Prostate gland (tissue), 2 donors: ENCODE data around the gene GMNN. TPM values are rescaled to one million over a fixed set of nuclear protein-coding genes. Genes with fewer than 3 reads are reported as not detected.

Experiments
- DNase-seq: peaks from one replicate; pipeline ENCODE4 v3.0.0-alpha.2; 2019; ENCODE audit warnings: low spot score
- H3K27ac ChIP-seq, 2 donors: fragments of 200-600 bp; sonication (generic); 2 replicates each; pipeline ENCODE4 v1.5.1; 2017 to 2019
- H3K27me3 ChIP-seq: fragments of 200-600 bp; sonication (generic); replicated peaks from 2 replicates; pipeline ENCODE4 v1.5.1; 2019; ENCODE audit not compliant: insufficient read depth
- H3K36me3 ChIP-seq, 2 donors: fragments of 200-600 bp; sonication (generic); 1 replicate in 1 of 2; 2 replicates in 1 of 2; pipeline versions ENCODE4 v1.5.1 to v1.8.1; 2017 to 2019
- H3K4me1 ChIP-seq: fragments of 200-600 bp; sonication (generic); replicated peaks from 2 replicates; pipeline ENCODE4 v1.5.1; 2019
- H3K4me3 ChIP-seq, 2 donors: fragments of 200-600 bp; sonication (generic); 2 replicates each; pipeline ENCODE4 v1.5.1; 2017 to 2019
- H3K9me3 ChIP-seq: fragments of 200-600 bp; sonication (generic); 2 replicates; pipeline ENCODE4 v1.5.1; 2017
- POLR2A ChIP-seq: fragments of 450-650 bp; IDR thresholded peaks from one replicate; pipeline ENCODE4 v1.6.1; 2016; ENCODE audit warnings: antibody characterized with exemption, mild to moderate bottlenecking
- POLR2AphosphoS5 ChIP-seq: sonication (generic); formaldehyde crosslinking; IDR thresholded peaks from one replicate; pipeline ENCODE4 v1.6.1; 2017; ENCODE audit warnings: antibody characterized with exemption
- WGBS: methylation state at CpG from one replicate; pipeline ENCODE4 v1.1.5; 2018; 5-methylcytosine and 5-hydroxymethylcytosine counted together
- intact Hi-C: fragments of 100-400 bp; cut with DNase I; formaldehyde crosslinking; loops from one replicate; pipeline ENCODE4 v1.14.2; 2022
- total RNA-seq, 2 donors: library from RNA; depleted of rRNA; stranded (reverse); fragments of >200 nt; gene quantifications; one replicate each; pipeline ENCODE4 v1.1.0, GENCODE V29; 2016
- TF ChIP-seq, protein P1 (sequence below), 4 experiments: fragments of 200-600 bp in 2 of 4; fragments of 450-650 bp in 2 of 4; sonication (generic) in 2 of 4; IDR thresholded peaks; 1 replicate in 3 of 4; 2 replicates in 1 of 4; pipeline ENCODE4 v1.5.1; 2016 to 2019; ENCODE audit warnings: antibody characterized with exemption in 4 of 4, mild to moderate bottlenecking in 2 of 4, moderate library complexity in 2 of 4

GMNN gene
- total RNA-seq, 2 donors from 2014 or later, result 9.0 to 129 TPM

DNA sequence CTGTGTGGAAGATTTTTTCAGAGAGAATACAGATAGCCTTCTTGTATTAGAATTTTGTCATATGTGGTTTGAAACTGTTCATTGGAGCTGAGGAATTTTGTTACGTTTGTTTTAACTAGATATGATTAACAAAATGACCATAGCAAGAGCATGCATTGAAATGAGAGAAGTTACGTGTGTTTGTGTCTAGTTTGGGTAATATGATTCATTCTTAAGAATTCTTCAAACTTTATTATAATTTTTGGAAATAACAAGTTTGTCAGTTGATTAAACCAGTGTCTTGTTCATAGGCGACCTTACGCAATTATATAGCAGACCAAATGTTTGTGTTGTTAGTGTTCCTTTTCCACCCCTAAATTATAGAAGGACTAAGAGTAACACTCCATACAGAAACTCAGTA, 5.5 kb downstream of the GMNN start:
- no peaks in the 10 kb centered on the region for H3K9me3 ChIP-seq
- peak overlapping the region; percentile 45 for H3K27ac ChIP-seq
- no peaks in the 10 kb centered on the region for H3K36me3 ChIP-seq
- H3K4me3 ChIP-seq, result no peak overlapping the region
- no peaks in the 10 kb centered on the region for H3K27me3 ChIP-seq
- no peaks in the 10 kb centered on the region for H3K4me1 ChIP-seq
- TF ChIP-seq POLR2A (no peak), POLR2AphosphoS5 (no peak)
- TF ChIP-seq, protein P1, sequence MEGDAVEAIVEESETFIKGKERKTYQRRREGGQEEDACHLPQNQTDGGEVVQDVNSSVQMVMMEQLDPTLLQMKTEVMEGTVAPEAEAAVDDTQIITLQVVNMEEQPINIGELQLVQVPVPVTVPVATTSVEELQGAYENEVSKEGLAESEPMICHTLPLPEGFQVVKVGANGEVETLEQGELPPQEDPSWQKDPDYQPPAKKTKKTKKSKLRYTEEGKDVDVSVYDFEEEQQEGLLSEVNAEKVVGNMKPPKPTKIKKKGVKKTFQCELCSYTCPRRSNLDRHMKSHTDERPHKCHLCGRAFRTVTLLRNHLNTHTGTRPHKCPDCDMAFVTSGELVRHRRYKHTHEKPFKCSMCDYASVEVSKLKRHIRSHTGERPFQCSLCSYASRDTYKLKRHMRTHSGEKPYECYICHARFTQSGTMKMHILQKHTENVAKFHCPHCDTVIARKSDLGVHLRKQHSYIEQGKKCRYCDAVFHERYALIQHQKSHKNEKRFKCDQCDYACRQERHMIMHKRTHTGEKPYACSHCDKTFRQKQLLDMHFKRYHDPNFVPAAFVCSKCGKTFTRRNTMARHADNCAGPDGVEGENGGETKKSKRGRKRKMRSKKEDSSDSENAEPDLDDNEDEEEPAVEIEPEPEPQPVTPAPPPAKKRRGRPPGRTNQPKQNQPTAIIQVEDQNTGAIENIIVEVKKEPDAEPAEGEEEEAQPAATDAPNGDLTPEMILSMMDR (IDR thresholded peaks at IDR 0.05), result no peak
- no peak for DNase-seq
- intact Hi-C loops, result no loop called here
- WGBS, result 75% methylated on average over 4 of the region's 4 CpGs

DNA sequence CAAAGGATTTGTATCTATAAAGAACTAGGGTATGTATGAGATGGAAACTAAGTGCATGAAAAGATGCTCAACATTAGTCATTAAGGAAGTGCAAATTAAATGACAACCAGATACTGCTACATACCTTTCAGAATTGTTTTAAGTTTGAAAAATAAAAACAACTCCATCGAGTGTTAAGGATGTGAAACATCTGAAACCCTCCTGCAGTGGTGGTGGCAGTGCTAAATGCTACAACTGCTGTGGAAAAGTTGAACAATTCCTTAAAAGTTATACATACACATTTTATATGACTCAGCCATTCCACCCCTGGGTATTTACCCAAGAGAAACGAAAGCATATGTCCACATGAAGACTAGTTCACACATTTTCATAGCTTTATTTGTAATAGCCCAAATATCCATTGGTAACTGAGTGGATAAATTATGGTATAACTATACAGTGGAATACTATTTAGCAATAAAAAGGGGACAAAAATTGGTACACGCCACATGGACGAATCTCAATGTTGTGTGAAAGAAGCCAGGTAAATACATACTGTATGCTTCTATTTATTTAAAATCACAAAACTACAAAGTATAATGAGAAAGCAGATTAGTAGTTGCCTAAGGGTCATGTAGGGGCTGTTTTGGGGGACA, 13.4 kb downstream of the GMNN start:
- TF ChIP-seq, protein P1 (IDR thresholded peaks at IDR 0.05), result no peak
- TF ChIP-seq POLR2AphosphoS5 (no peak), POLR2A (no peak)
- 92% methylated on average over 4 of the region's 4 CpGs for WGBS
- no peak overlapping the region for H3K27ac ChIP-seq
- intact Hi-C loops, result no loop called here
- no peak overlapping the region for H3K4me3 ChIP-seq
- H3K36me3 ChIP-seq, result no peaks in the 10 kb centered on the region
- H3K4me1 ChIP-seq, result no peaks in the 10 kb centered on the region
- H3K27me3 ChIP-seq, result no peaks in the 10 kb centered on the region
- no peak for DNase-seq
- no peaks in the 10 kb centered on the region for H3K9me3 ChIP-seq

DNA sequence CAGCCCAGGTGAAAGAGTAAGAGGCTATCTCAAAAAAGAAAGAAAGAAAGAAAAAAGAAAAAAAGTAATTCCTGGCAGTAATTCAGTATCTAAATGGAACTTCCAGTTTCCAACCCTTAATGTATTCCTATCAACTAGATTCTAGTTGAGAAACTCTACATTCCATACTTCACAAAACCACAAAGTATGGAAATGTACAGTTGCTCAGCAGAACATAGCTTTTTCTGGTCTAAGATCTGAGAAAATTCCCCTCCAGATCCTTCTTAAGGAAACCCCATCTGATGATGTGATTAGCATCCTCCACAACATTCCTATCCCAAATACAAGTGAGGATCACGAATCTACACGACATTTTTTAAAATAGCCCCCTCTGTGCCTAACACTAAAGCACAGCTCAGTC, 20.4 kb downstream of the GMNN start:
- no peaks in the 10 kb centered on the region for H3K9me3 ChIP-seq
- WGBS, result 66% methylated on average over 2 of the region's 2 CpGs
- TF ChIP-seq POLR2A (no peak), POLR2AphosphoS5 (no peak)
- TF ChIP-seq, protein P1 (IDR thresholded peaks at IDR 0.05), result no peak
- H3K36me3 ChIP-seq, result no peaks in the 10 kb centered on the region
- intact Hi-C loops, result no loop called here
- no peak for DNase-seq
- no peak overlapping the region for H3K27ac ChIP-seq
- no peaks in the 10 kb centered on the region for H3K27me3 ChIP-seq
- no peak overlapping the region for H3K4me3 ChIP-seq
- no peaks in the 10 kb centered on the region for H3K4me1 ChIP-seq

DNA sequence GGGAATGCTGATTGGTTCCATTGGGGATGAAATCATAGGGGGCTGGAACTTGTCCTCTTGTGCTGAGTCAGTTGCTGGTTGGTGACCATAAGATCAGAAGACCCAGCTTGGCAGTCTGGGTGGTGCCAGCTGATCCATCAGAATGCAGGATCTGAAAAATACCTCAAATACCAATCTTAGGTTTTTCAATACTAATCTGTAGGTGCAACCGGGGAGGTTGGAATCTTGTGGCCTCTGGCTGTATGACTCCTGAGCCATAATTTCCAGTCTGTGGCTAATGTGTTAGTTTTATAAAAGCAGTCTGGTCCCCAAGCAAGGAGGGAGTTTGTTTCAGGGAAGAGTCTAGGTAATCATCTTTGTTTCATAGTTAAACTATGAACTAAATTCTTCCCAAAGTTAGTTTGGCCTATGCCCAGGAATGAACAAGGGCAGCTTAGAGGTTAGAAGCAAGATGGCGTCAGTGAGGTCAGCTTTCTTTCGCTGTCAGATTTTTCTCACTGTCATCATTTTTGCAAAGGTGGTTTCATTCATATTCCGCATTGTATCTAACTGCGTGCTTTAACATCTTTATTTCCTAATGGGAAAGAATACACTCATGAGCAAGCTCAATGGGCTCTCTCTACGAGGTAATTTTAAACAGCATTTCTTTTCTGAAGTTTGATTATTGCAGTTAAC, 22.0 kb downstream of the GMNN start:
- H3K27me3 ChIP-seq, result no peaks in the 10 kb centered on the region
- H3K36me3 ChIP-seq, result no peaks in the 10 kb centered on the region
- intact Hi-C loops, result no loop called here
- H3K9me3 ChIP-seq, result no peaks in the 10 kb centered on the region
- H3K4me3 ChIP-seq, result no peak overlapping the region
- 92% methylated on average over 6 of the region's 6 CpGs for WGBS
- no peak for TF ChIP-seq POLR2A
- TF ChIP-seq, protein P1 (IDR thresholded peaks at IDR 0.05), result no peak
- TF ChIP-seq POLR2AphosphoS5, result no peak
- DNase-seq, result no peak
- no peaks in the 10 kb centered on the region for H3K4me1 ChIP-seq
- no peak overlapping the region for H3K27ac ChIP-seq
